HG02852 (cell line): ENCODE data around the gene DYNLT4.
"Not testable (repeated sequence)": the region's sequence is repeated elsewhere in the genome, so short reads cannot be mapped to it uniquely, and the experiment has no call there.

ENCODE experiments used
- ATAC-seq: cut with Tn5 transposase; IDR thresholded peaks from one replicate; pipeline ENCODE4 v1.9.1; 2021; ENCODE audit warnings: mild to moderate bottlenecking, moderate library complexity; ENCODE audit not compliant: unreplicated experiment

Gene DYNLT4

GRCh38 chr1:44828841-44829440 is 21.8 kb upstream of the DYNLT4 start:
- ATAC-seq: no peak

- ATAC-seq: no peak
These were observed 21.0 kb upstream of the DYNLT4 start for GRCh38 chr1:44828003-44828651.

GRCh38 chr1:44827197-44828002 is 20.2 kb upstream of the DYNLT4 start:
- no peak for ATAC-seq

GRCh38 chr1:44826375-44827196 is 19.4 kb upstream of the DYNLT4 start:
- no peak for ATAC-seq

- ATAC-seq: not testable (repeated sequence)
These were observed 17.2 kb upstream of the DYNLT4 start for GRCh38 chr1:44824392-44824791.

- ATAC-seq: no peak
These were observed 15.9 kb upstream of the DYNLT4 start for GRCh38 chr1:44822981-44823451.

- no peak for ATAC-seq
These were observed 15.1 kb upstream of the DYNLT4 start for GRCh38 chr1:44822131-44822701.

GRCh38 chr1:44821240-44821715 is 14.1 kb upstream of the DYNLT4 start:
- no peak for ATAC-seq

GRCh38 chr1:44820328-44821239 is 13.4 kb upstream of the DYNLT4 start:
- ATAC-seq: peak; percentile 17

- ATAC-seq: peak; percentile 76
These were observed 12.6 kb upstream of the DYNLT4 start for GRCh38 chr1:44819608-44820327.

- ATAC-seq: no peak
These were observed 12.1 kb upstream of the DYNLT4 start for GRCh38 chr1:44819196-44819607.

GRCh38 chr1:44817771-44818495 is 10.8 kb upstream of the DYNLT4 start:
- ATAC-seq: no peak

- no peak for ATAC-seq
These were observed 10.2 kb upstream of the DYNLT4 start for GRCh38 chr1:44817307-44817706.

- ATAC-seq: not testable (repeated sequence)
These were observed 8.8 kb upstream of the DYNLT4 start for GRCh38 chr1:44815926-44816325.

GRCh38 chr1:44812822-44813543 is 5.8 kb upstream of the DYNLT4 start:
- no peak for ATAC-seq

- ATAC-seq: no peak
These were observed 4.1 kb upstream of the DYNLT4 start for GRCh38 chr1:44811234-44811633.

GRCh38 chr1:44810762-44811105 is 3.6 kb upstream of the DYNLT4 start:
- not testable (repeated sequence) for ATAC-seq
